Measurements from ENCODE around the gene MED13L.

Gene MED13L

GRCh38 chr12:116138364-116138763 is 139.1 kb downstream of the MED13L start:
- no peak overlapping the region for H3K27ac ChIP-seq (ENCODE audit: low read length)
- H3K27me3 ChIP-seq (ENCODE audit: insufficient read depth, low read length, poor library complexity), result no peaks in the 10 kb centered on the region
- no peaks in the 10 kb centered on the region for H3K36me3 ChIP-seq (ENCODE audit: insufficient read depth, low read length)
- H3K4me1 ChIP-seq (ENCODE audit: insufficient read depth, low read length), result peaks cover 11% of the 10 kb centered on the region; the same call in 1 of the 2 replicates
- no peak for DNase-seq
- H3K9ac ChIP-seq (ENCODE audit: low read depth, low read length), result no peak overlapping the region
- no peak overlapping the region for H3K4me3 ChIP-seq (ENCODE audit: low read depth in 1 of 2, low read length in 2 of 2)
- H3K4me2 ChIP-seq (ENCODE audit: insufficient read depth, low read length), result no peak overlapping the region
- peaks cover 97% of the 10 kb centered on the region for H3K79me2 ChIP-seq (ENCODE audit: insufficient read depth, low read length)
- TF ChIP-seq CTCF (IDR thresholded peaks at IDR 0.05; ENCODE audit: borderline replicate concordance, extremely low read depth, low read length, poor library complexity, severe bottlenecking), result no peak
- no peak for TF ChIP-seq EZH2 (IDR thresholded peaks at IDR 0.05; ENCODE audit: borderline replicate concordance, low read depth, low read length, severe bottlenecking)
- no peak overlapping the region for H2AFZ ChIP-seq (ENCODE audit: low read depth, low read length)
- H3K9me3 ChIP-seq (ENCODE audit: insufficient read depth, low read length, severe bottlenecking), result no peaks in the 10 kb centered on the region
- no peak for ATAC-seq (ENCODE audit: insufficient read depth, low read depth)
- H4K20me1 ChIP-seq (ENCODE audit: insufficient read depth, low read length), result peaks cover 80% of the 10 kb centered on the region

DNA sequence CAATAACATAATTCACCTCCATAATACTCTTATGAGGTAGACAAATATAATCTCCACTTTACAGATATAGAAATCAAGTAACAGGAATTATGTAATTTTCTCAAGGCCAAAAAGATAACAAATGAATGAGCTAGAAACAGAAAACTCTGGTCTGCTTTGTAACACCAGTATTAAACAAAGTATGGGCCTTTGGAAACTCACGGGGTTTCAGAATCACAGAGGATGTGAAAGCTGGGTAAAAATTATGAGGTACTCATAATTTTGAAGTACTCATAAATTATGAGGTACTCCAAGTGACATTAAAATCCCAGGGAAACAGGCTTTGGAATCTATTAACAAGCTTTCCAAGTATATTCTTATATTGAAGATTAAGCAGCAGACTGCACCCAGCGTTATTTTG is 140.2 kb downstream of the MED13L start:
- Histone ChIP-seq H4K20me1 (ENCODE audit: insufficient read depth, low read length) (peaks cover 77% of the 10 kb centered on the region), H3K27ac (ENCODE audit: low read length) (no peak overlapping the region), H3K4me3 (ENCODE audit: low read depth in 1 of 2, low read length in 2 of 2) (no peak overlapping the region), H3K79me2 (ENCODE audit: insufficient read depth, low read length) (peaks cover 97% of the 10 kb centered on the region), H3K9me3 (ENCODE audit: insufficient read depth, low read length, severe bottlenecking) (no peaks in the 10 kb centered on the region), H3K36me3 (ENCODE audit: insufficient read depth, low read length) (no peaks in the 10 kb centered on the region), H3K4me1 (ENCODE audit: insufficient read depth, low read length) (peaks cover 13% of the 10 kb centered on the region; the same call in 1 of the 2 replicates), H3K27me3 (ENCODE audit: insufficient read depth, low read length, poor library complexity) (no peaks in the 10 kb centered on the region), H3K4me2 (ENCODE audit: insufficient read depth, low read length) (no peak overlapping the region), H3K9ac (ENCODE audit: low read depth, low read length) (no peak overlapping the region), H2AFZ (ENCODE audit: low read depth, low read length) (no peak overlapping the region)
- DNase-seq (no peak), ATAC-seq (ENCODE audit: insufficient read depth, low read depth) (no peak)
- TF ChIP-seq EZH2 (IDR thresholded peaks at IDR 0.05; ENCODE audit: borderline replicate concordance, low read depth, low read length, severe bottlenecking) (no peak), CTCF (IDR thresholded peaks at IDR 0.05; ENCODE audit: borderline replicate concordance, extremely low read depth, low read length, poor library complexity, severe bottlenecking) (no peak)

GRCh38 chr12:116136340-116136739 is 141.2 kb downstream of the MED13L start:
- TF ChIP-seq CTCF (IDR thresholded peaks at IDR 0.05; ENCODE audit: borderline replicate concordance, extremely low read depth, low read length, poor library complexity, severe bottlenecking) (no peak), EZH2 (IDR thresholded peaks at IDR 0.05; ENCODE audit: borderline replicate concordance, low read depth, low read length, severe bottlenecking) (no peak)
- Histone ChIP-seq H3K36me3 (ENCODE audit: insufficient read depth, low read length) (no peaks in the 10 kb centered on the region), H3K4me3 (ENCODE audit: low read depth in 1 of 2, low read length in 2 of 2) (no peak overlapping the region), H3K27me3 (ENCODE audit: insufficient read depth, low read length, poor library complexity) (no peaks in the 10 kb centered on the region), H3K27ac (ENCODE audit: low read length) (no peak overlapping the region), H2AFZ (ENCODE audit: low read depth, low read length) (no peak overlapping the region), H4K20me1 (ENCODE audit: insufficient read depth, low read length) (peaks cover 74% of the 10 kb centered on the region), H3K4me1 (ENCODE audit: insufficient read depth, low read length) (peaks cover 13% of the 10 kb centered on the region; the same call in 1 of the 2 replicates), H3K4me2 (ENCODE audit: insufficient read depth, low read length) (no peak overlapping the region), H3K79me2 (ENCODE audit: insufficient read depth, low read length) (peaks cover 97% of the 10 kb centered on the region), H3K9ac (ENCODE audit: low read depth, low read length) (no peak overlapping the region), H3K9me3 (ENCODE audit: insufficient read depth, low read length, severe bottlenecking) (no peaks in the 10 kb centered on the region)
- ATAC-seq (ENCODE audit: insufficient read depth, low read depth), result no peak
- DNase-seq, result no peak

Data from DND-41 (cell line).